Measurements from ENCODE around the gene ACE2.

DNA sequence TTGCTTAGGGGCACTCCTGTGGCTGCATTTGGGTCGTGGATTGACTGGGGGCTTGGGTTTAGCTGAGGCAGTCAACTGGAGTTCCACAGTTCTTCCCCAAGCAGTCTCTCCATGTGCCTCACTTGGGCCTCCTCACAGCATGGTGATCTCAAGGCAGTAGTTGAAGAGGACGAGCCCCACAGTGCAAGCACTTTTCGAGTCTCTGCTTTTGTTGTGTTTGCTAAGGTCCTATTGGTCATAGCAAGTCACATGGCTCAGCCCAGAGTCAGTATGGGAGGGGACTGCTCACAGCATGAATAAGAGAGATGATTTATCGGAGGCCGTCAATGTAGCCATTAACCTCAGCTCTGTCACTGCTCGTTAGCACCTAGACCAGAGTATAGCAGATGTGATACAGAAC, 70.4 kb downstream of the ACE2 start:
- TF ChIP-seq, protein P1, sequence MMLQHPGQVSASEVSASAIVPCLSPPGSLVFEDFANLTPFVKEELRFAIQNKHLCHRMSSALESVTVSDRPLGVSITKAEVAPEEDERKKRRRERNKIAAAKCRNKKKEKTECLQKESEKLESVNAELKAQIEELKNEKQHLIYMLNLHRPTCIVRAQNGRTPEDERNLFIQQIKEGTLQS (CRISPR knock-in tag; conservative IDR thresholded peaks at IDR 0.05), result no peak
- TF ChIP-seq, protein P2, sequence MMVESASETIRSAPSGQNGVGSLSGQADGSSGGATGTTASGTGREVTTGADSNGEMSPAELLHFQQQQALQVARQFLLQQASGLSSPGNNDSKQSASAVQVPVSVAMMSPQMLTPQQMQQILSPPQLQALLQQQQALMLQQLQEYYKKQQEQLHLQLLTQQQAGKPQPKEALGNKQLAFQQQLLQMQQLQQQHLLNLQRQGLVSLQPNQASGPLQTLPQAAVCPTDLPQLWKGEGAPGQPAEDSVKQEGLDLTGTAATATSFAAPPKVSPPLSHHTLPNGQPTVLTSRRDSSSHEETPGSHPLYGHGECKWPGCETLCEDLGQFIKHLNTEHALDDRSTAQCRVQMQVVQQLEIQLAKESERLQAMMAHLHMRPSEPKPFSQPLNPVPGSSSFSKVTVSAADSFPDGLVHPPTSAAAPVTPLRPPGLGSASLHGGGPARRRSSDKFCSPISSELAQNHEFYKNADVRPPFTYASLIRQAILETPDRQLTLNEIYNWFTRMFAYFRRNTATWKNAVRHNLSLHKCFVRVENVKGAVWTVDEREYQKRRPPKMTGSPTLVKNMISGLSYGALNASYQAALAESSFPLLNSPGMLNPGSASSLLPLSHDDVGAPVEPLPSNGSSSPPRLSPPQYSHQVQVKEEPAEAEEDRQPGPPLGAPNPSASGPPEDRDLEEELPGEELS (CRISPR knock-in tag; IDR thresholded peaks at IDR 0.05), result no peak
- TF ChIP-seq, protein P3, sequence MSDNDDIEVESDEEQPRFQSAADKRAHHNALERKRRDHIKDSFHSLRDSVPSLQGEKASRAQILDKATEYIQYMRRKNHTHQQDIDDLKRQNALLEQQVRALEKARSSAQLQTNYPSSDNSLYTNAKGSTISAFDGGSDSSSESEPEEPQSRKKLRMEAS (CRISPR knock-in tag; IDR thresholded peaks at IDR 0.05), result no peak
- TF ChIP-seq ZNF138 (CRISPR knock-in tag; conservative IDR thresholded peaks at IDR 0.05), result no peak
